Trophoblast cell (in vitro differentiated cells and primary cell): ENCODE results near the gene CTNNA3.
"Not testable (repeated sequence)": the region's sequence is repeated elsewhere in the genome, so short reads cannot be mapped to it uniquely, and the experiment has no call there.

Experiments used
- DNase-seq, 2 donors: peaks; one replicate each; pipeline ENCODE4 v3.0.0-alpha.2; 2016
- H2AFZ ChIP-seq: 2 replicates; pipeline ENCODE4 v1.6.1; 2013; ENCODE audit warnings: low read length, moderate library complexity, mild to moderate bottlenecking; ENCODE audit not compliant: insufficient read depth, poor library complexity
- H2AK5ac ChIP-seq: 2 replicates; pipeline ENCODE4 v1.6.1; 2013; ENCODE audit warnings: mild to moderate bottlenecking, low read length
- H2BK120ac ChIP-seq: 2 replicates; pipeline ENCODE4 v1.6.1; 2013; ENCODE audit warnings: low read length, mild to moderate bottlenecking, moderate library complexity; ENCODE audit not compliant: insufficient read depth, poor library complexity
- H2BK12ac ChIP-seq: 2 replicates; pipeline ENCODE4 v1.6.1; 2013; ENCODE audit warnings: mild to moderate bottlenecking, low read length, moderate library complexity
- H2BK5ac ChIP-seq: 2 replicates; pipeline ENCODE4 v1.6.1; 2013; ENCODE audit warnings: low read length, low read depth, moderate library complexity, mild to moderate bottlenecking; ENCODE audit not compliant: poor library complexity
- H3K14ac ChIP-seq: 2 replicates; pipeline ENCODE4 v1.6.1; 2013; ENCODE audit warnings: mild to moderate bottlenecking, low read length
- H3K18ac ChIP-seq: 2 replicates; pipeline ENCODE4 v1.6.1; 2013; ENCODE audit warnings: mild to moderate bottlenecking, low read length
- H3K23ac ChIP-seq: 2 replicates; pipeline ENCODE4 v1.6.1; 2013; ENCODE audit warnings: low read length
- H3K27ac ChIP-seq: 2 replicates; pipeline ENCODE4 v1.5.1; 2013; ENCODE audit warnings: low read depth, mild to moderate bottlenecking, inconsistent platforms, low read length, moderate library complexity
- H3K27me3 ChIP-seq: 2 replicates; pipeline ENCODE4 v1.6.1; 2013; ENCODE audit warnings: inconsistent platforms, mild to moderate bottlenecking, low read length, moderate library complexity; ENCODE audit not compliant: insufficient read depth
- H3K36me3 ChIP-seq, 2 experiments: 1 replicate in 1 of 2; 2 replicates in 1 of 2; pipeline ENCODE4 v1.6.1; 2013; ENCODE audit warnings: low read length in 2 of 2, mild to moderate bottlenecking in 2 of 2, moderate library complexity in 1 of 2; ENCODE audit not compliant: insufficient read depth in 2 of 2, control insufficient read depth in 1 of 2
- H3K4ac ChIP-seq: 2 replicates; pipeline ENCODE4 v1.6.1; 2013; ENCODE audit warnings: low read depth, mild to moderate bottlenecking, low read length, moderate library complexity
- H3K4me1 ChIP-seq, 2 experiments: 1 replicate in 1 of 2; 2 replicates in 1 of 2; pipeline ENCODE4 v1.6.1; 2013; ENCODE audit warnings: low read length in 2 of 2, mild to moderate bottlenecking in 2 of 2, moderate library complexity in 1 of 2; ENCODE audit not compliant: insufficient read depth in 2 of 2, control insufficient read depth in 1 of 2
- H3K4me2 ChIP-seq: 2 replicates; pipeline ENCODE4 v1.6.1; 2013; ENCODE audit warnings: inconsistent platforms, mild to moderate bottlenecking, low read length, moderate library complexity
- H3K4me3 ChIP-seq: 2 replicates; pipeline ENCODE4 v1.5.1; 2013; ENCODE audit warnings: mild to moderate bottlenecking, low read depth, low read length, inconsistent platforms
- H3K79me1 ChIP-seq: one replicate; pipeline ENCODE4 v1.6.1; 2013; ENCODE audit warnings: low read length
- H3K79me2 ChIP-seq: 2 replicates; pipeline ENCODE4 v1.6.1; 2013; ENCODE audit warnings: low read length, mild to moderate bottlenecking; ENCODE audit not compliant: control insufficient read depth, insufficient read depth, poor library complexity
- H3K9ac ChIP-seq: 2 replicates; pipeline ENCODE4 v1.6.1; 2013; ENCODE audit warnings: mild to moderate bottlenecking, low read length
- H3K9me3 ChIP-seq: 2 replicates; pipeline ENCODE4 v1.6.1; 2013; ENCODE audit warnings: low read depth, mild to moderate bottlenecking, control low read depth, inconsistent platforms, low read length; ENCODE audit not compliant: insufficient read depth
- H4K12ac ChIP-seq: 2 replicates; pipeline ENCODE4 v1.6.1; 2013; ENCODE audit warnings: low read depth, mild to moderate bottlenecking, low read length, moderate library complexity
- H4K8ac ChIP-seq: 2 replicates; pipeline ENCODE4 v1.6.1; 2013; ENCODE audit warnings: low read depth, mild to moderate bottlenecking, low read length, moderate library complexity
- H4K91ac ChIP-seq: one replicate; pipeline ENCODE4 v1.6.1; 2013; ENCODE audit warnings: low read depth, mild to moderate bottlenecking, low read length, moderate library complexity
- WGBS: extraction: QIAGEN DNeasy Blood & Tissue Kit; methylation state at CpG from one replicate; pipeline ENCODE4 v1.1.7; 2013; ENCODE audit warnings: missing lambda C conversion rate; ENCODE audit not compliant: insufficient read length, insufficient coverage; ENCODE audit errors: extremely low coverage; 5-methylcytosine and 5-hydroxymethylcytosine counted together

CTNNA3 gene

GRCh38 chr10:67230680-67231500, 465.1 kb downstream of the CTNNA3 start:
- WGBS: no CpG with 5 or more reads among the region's 29 CpGs

GRCh38 chr10:67225226-67225625, 470.8 kb downstream of the CTNNA3 start:
- Histone ChIP-seq H3K4me3 (no peak overlapping the region), H2AK5ac (no peak overlapping the region), H4K91ac (no peak overlapping the region), H3K27ac (no peak overlapping the region), H2BK5ac (no peak overlapping the region), H3K79me2 (no peaks in the 10 kb centered on the region), H3K4ac (no peak overlapping the region), H2AFZ (no peak overlapping the region), H3K9ac (no peak overlapping the region), H3K4me1 (no peaks in the 10 kb centered on the region), H3K4me2 (no peak overlapping the region), H2BK12ac (no peak overlapping the region), H3K79me1 (no peaks in the 10 kb centered on the region), H2BK120ac (no peak overlapping the region), H3K36me3 (no peaks in the 10 kb centered on the region), H3K18ac (no peak overlapping the region), H3K9me3 (no peaks in the 10 kb centered on the region), H3K27me3 (no peaks in the 10 kb centered on the region), H3K23ac (no peak overlapping the region), H3K14ac (no peak overlapping the region), H4K12ac (no peak overlapping the region), H4K8ac (no peak overlapping the region)
- DNase-seq: no peak
- WGBS: no CpG with 5 or more reads among the region's 4 CpGs

More at GRCh38 chr10:67230680-67231500, 465.1 kb downstream of the CTNNA3 start:
- DNase-seq, H2BK5ac ChIP-seq, H2AK5ac ChIP-seq, H3K79me2 ChIP-seq, H3K27me3 ChIP-seq, H3K79me1 ChIP-seq, H2BK120ac ChIP-seq, H3K9ac ChIP-seq, H3K9me3 ChIP-seq, H3K18ac ChIP-seq, H2BK12ac ChIP-seq, H3K23ac ChIP-seq, H3K36me3 ChIP-seq, H3K4me1 ChIP-seq, H3K27ac ChIP-seq: not testable (repeated sequence)
- peak overlapping the region; percentile 75 for H3K4me3 ChIP-seq
- H4K91ac ChIP-seq: peak overlapping the region; percentile 51
- H4K8ac ChIP-seq: peak overlapping the region; percentile 76
- peak overlapping the region; percentile 56 for H4K12ac ChIP-seq
- peak overlapping the region; percentile 84 for H3K4me2 ChIP-seq
- peak overlapping the region; percentile 86 for H2AFZ ChIP-seq
- H3K14ac ChIP-seq: peak overlapping the region; percentile 64
- H3K4ac ChIP-seq: peak overlapping the region; percentile 24

- H3K27me3 ChIP-seq: no peaks in the 10 kb centered on the region
- no peak for DNase-seq
- H3K27ac ChIP-seq: no peak overlapping the region
- H3K36me3 ChIP-seq: no peaks in the 10 kb centered on the region
- H3K14ac ChIP-seq: no peak overlapping the region
- H2AFZ ChIP-seq: no peak overlapping the region
- no peak overlapping the region for H3K9ac ChIP-seq
- no peak overlapping the region for H2BK120ac ChIP-seq
- H3K79me1 ChIP-seq: no peaks in the 10 kb centered on the region
- no peak overlapping the region for H4K8ac ChIP-seq
- H3K4ac ChIP-seq: no peak overlapping the region
- no CpG with 5 or more reads among the region's 5 CpGs for WGBS
- no peak overlapping the region for H4K12ac ChIP-seq
- no peak overlapping the region for H3K18ac ChIP-seq
- no peak overlapping the region for H3K4me2 ChIP-seq
- H4K91ac ChIP-seq: no peak overlapping the region
- no peak overlapping the region for H2AK5ac ChIP-seq
- no peak overlapping the region for H2BK12ac ChIP-seq
- no peak overlapping the region for H2BK5ac ChIP-seq
- H3K9me3 ChIP-seq: no peaks in the 10 kb centered on the region
- no peak overlapping the region for H3K4me3 ChIP-seq
- H3K23ac ChIP-seq: no peak overlapping the region
- no peaks in the 10 kb centered on the region for H3K79me2 ChIP-seq
- no peaks in the 10 kb centered on the region for H3K4me1 ChIP-seq
These were observed 471.4 kb downstream of the CTNNA3 start for GRCh38 chr10:67224553-67224952.

- Histone ChIP-seq H3K4me1 (no peaks in the 10 kb centered on the region), H2AFZ (no peak overlapping the region), H3K14ac (no peak overlapping the region), H2BK5ac (no peak overlapping the region), H3K79me2 (no peaks in the 10 kb centered on the region), H2BK12ac (no peak overlapping the region), H3K18ac (no peak overlapping the region), H3K4ac (no peak overlapping the region), H3K4me2 (no peak overlapping the region), H3K4me3 (no peak overlapping the region), H4K8ac (no peak overlapping the region), H4K12ac (no peak overlapping the region), H3K27ac (no peak overlapping the region), H3K9me3 (no peaks in the 10 kb centered on the region), H3K79me1 (no peaks in the 10 kb centered on the region), H3K36me3 (no peaks in the 10 kb centered on the region), H2AK5ac (no peak overlapping the region), H2BK120ac (no peak overlapping the region), H3K9ac (no peak overlapping the region), H4K91ac (no peak overlapping the region), H3K27me3 (no peaks in the 10 kb centered on the region), H3K23ac (no peak overlapping the region)
- DNase-seq: no peak
- no CpG with 5 or more reads among the region's 3 CpGs for WGBS
These were observed 473.1 kb downstream of the CTNNA3 start for GRCh38 chr10:67222934-67223333.
